HFF-Myc (cell line): ENCODE measurements around the gene IQSEC1.

Source experiments
- DNase-seq: peaks from one replicate; pipeline ENCODE4 v3.0.0-alpha.2; 2011; ENCODE audit warnings: low read depth; ENCODE audit errors: extremely low read depth
- H3K4me3 ChIP-seq: replicated peaks from 2 replicates; pipeline ENCODE4 v1.5.1; 2011; ENCODE audit warnings: low read depth, mild to moderate bottlenecking, control low read depth, low read length
- CTCF ChIP-seq: IDR thresholded peaks from 2 replicates; pipeline ENCODE4 v1.5.1; 2012; ENCODE audit warnings: mild to moderate bottlenecking, low read depth, low read length, control low read depth; ENCODE audit errors: missing control alignments

Gene IQSEC1

DNA sequence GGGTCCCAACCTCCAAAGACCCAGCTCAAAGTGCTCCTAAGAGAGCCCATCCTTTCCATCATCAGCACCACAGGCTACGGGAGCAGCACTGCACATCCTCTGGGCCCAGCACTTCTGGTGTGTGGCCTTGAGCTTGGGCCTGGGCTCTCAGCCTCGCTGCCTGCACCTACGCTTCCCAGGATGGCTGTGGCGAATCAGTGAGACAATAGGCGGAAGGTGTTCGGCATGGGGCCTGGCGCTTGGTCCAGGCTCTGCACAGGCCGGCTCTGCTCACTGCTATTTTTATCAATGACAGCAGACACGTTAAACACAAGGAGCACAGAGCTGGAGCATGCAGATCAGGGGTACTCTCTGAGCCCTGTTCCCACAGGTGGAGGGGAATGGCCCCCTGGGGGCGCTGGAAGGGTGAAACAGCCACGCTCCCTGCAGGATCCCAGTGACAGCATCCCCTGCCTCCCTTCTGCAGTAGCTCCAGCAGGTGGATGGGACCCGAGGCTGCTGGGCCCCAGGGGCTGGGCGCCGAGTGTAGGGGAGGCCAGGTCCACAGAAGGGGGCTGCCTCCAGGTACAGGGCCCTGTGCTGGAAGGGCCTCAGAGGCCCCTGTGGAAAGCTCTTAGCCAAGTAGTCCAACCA is 141.8 kb downstream of the IQSEC1 start:
- DNase-seq: no peak

GRCh38 chr3:12929801-12930200 is 143.4 kb downstream of the IQSEC1 start:
- DNase-seq: no peak
- TF ChIP-seq CTCF: no peak

More for the DNA sequence above, 141.8 kb downstream of the IQSEC1 start:
- TF ChIP-seq CTCF: no peak
- no peak overlapping the region for H3K4me3 ChIP-seq

GRCh38 chr3:12926660-12927059 is 146.6 kb downstream of the IQSEC1 start:
- no peak for DNase-seq
- no peak overlapping the region for H3K4me3 ChIP-seq
- TF ChIP-seq CTCF: no peak

More at GRCh38 chr3:12929801-12930200, 143.4 kb downstream of the IQSEC1 start:
- no peak overlapping the region for H3K4me3 ChIP-seq

- no peak overlapping the region for H3K4me3 ChIP-seq
- no peak for TF ChIP-seq CTCF
- DNase-seq: no peak
These were observed 147.6 kb downstream of the IQSEC1 start for GRCh38 chr3:12925648-12926047.

GRCh38 chr3:12924437-12924836 is 148.8 kb downstream of the IQSEC1 start:
- DNase-seq: no peak
- H3K4me3 ChIP-seq: no peak overlapping the region
- no peak for TF ChIP-seq CTCF

DNA sequence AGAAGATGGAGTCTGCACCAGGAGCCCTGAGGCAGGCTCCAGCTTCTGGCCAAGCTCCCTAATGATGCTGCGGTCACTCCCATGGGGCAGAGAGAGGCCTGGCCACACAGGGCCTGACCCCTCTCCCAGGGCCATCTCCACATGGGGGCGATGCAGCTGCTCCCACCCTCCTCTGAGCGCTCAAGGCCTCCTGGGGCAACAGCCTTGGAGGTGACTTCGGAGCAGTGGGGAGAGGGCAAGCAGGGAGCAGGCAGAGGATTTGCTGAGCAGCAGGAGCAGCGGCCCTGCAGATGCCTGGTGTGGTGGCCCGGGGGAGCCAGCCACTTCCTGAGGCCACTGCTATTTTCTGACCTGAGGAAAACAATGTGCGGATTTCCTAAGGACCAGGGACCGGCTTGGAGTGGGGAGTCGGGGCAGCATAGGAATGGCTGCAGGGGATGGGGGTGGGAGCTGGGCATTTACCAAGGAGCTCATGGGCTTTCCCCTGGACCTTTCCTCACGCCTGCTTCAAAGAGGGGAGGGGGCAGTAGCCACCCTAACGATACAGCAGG is 150.3 kb downstream of the IQSEC1 start:
- no peak for TF ChIP-seq CTCF
- DNase-seq: no peak
- no peak overlapping the region for H3K4me3 ChIP-seq
